Endothelial cell of umbilical vein (primary cell): Measurements from ENCODE around the gene OPTN. TPM values are rescaled to one million over a fixed set of nuclear protein-coding genes. Genes with fewer than 3 reads are reported as not detected.

ENCODE experiments used
- BruUV-seq: library from RNA; stranded (reverse); fragments of 400-500 nt; replicated peaks from 2 replicates; lab custom pipeline; 2021; lab: Mats Ljungman, UMichigan
- CTCF ChIA-PET: fragments of 300-600, 350-600 bp; sonication (Branson Sonifier 250); formaldehyde crosslinking; loops from one replicate; lab custom pipeline; 2021; ENCODE audit warnings: antibody characterized with exemption, inconsistent platforms; lab: Charles Lee
- POLR2A ChIA-PET: fragments of 300-600, 350-600 bp; sonication (Branson Sonifier 250); formaldehyde crosslinking; loops from one replicate; lab custom pipeline; 2021; ENCODE audit warnings: antibody characterized with exemption, inconsistent platforms; lab: Charles Lee
- DNase-seq: peaks from one replicate; pipeline ENCODE4 v3.0.0-alpha.2; 2011; ENCODE audit warnings: low read depth, low spot score
- FAIRE-seq: peaks from 2 replicates; lab custom pipeline; 2011; peaks lifted over from hg19 to GRCh38; lab: Jason Lieb, UNC
- H2AFZ ChIP-seq: 2 replicates; pipeline ENCODE4 v1.6.0; 2012; ENCODE audit warnings: low read depth, low read length, control low read depth, inconsistent platforms
- H3K27ac ChIP-seq: 2 replicates; pipeline ENCODE4 v1.5.1; 2011; ENCODE audit warnings: low read depth, mild to moderate bottlenecking, control low read depth, low read length, moderate library complexity; ENCODE audit not compliant: insufficient read depth
- H3K27me3 ChIP-seq, 2 experiments: 2 replicates each; pipeline versions ENCODE4 v1.6.0 to v1.6.1; 2011; ENCODE audit warnings: low read length in 2 of 2, mixed read lengths in 1 of 2; ENCODE audit not compliant: control insufficient read depth in 2 of 2, insufficient read depth in 2 of 2
- H3K36me3 ChIP-seq, 2 experiments: 2 replicates in 1 of 2; 3 replicates in 1 of 2; pipeline ENCODE4 v1.5.1; 2011; ENCODE audit warnings: low read length in 2 of 2, mild to moderate bottlenecking in 1 of 2, moderate library complexity in 1 of 2; ENCODE audit not compliant: control insufficient read depth in 2 of 2, insufficient read depth in 2 of 2; ENCODE audit errors: extremely low read depth in 1 of 2
- H3K4me1 ChIP-seq: 3 replicates; pipeline ENCODE4 v1.5.1; 2011; ENCODE audit warnings: mild to moderate bottlenecking, low read length; ENCODE audit not compliant: control insufficient read depth, insufficient read depth; ENCODE audit errors: extremely low read depth
- H3K4me2 ChIP-seq: 2 replicates; pipeline ENCODE4 v1.6.1; 2011; ENCODE audit warnings: low read length, control low read depth, mixed read lengths; ENCODE audit not compliant: insufficient read depth
- H3K4me3 ChIP-seq, 3 experiments: fragments of 200-600 bp in 1 of 3; sonication (generic), shearing (Covaris generic) in 1 of 3; replicated peaks in 1 of 3; 2 replicates each; pipeline ENCODE4 v1.5.1; 2011 to 2016; ENCODE audit warnings: control low read depth in 3 of 3, low read length in 3 of 3, mild to moderate bottlenecking in 2 of 3, inconsistent platforms in 1 of 3, low read depth in 1 of 3, moderate library complexity in 1 of 3; ENCODE audit not compliant: insufficient read depth in 1 of 3
- H3K79me2 ChIP-seq: 2 replicates; pipeline ENCODE4 v1.6.0; 2012; ENCODE audit warnings: low read length, inconsistent platforms; ENCODE audit not compliant: control insufficient read depth, insufficient read depth
- H3K9ac ChIP-seq: replicated peaks from 2 replicates; pipeline ENCODE3; 2011; ENCODE audit warnings: low read length, control low read depth; ENCODE audit not compliant: insufficient read depth; ENCODE audit errors: extremely low read depth
- H3K9me1 ChIP-seq: replicated peaks from 3 replicates; pipeline ENCODE4 v1.6.0; 2011; ENCODE audit warnings: mild to moderate bottlenecking, low read length; ENCODE audit not compliant: control insufficient read depth, insufficient read depth; ENCODE audit errors: extremely low read depth
- H3K9me3 ChIP-seq: replicated peaks from 2 replicates; pipeline ENCODE4 v1.5.1; 2012; ENCODE audit warnings: low read length, inconsistent platforms; ENCODE audit not compliant: control insufficient read depth, insufficient read depth
- H4K20me1 ChIP-seq: replicated peaks from 2 replicates; pipeline ENCODE3; 2011; ENCODE audit warnings: mild to moderate bottlenecking, low read length; ENCODE audit not compliant: control insufficient read depth, insufficient read depth; ENCODE audit errors: extremely low read depth
- CTCF ChIP-seq, 2 donors: IDR thresholded peaks; 1 replicate in 1 of 2; 2 replicates in 1 of 2; pipeline ENCODE4 v1.5.1; 2011; ENCODE audit warnings: low read length in 2 of 2, mild to moderate bottlenecking in 2 of 2, moderate library complexity in 2 of 2, control low read depth in 1 of 2, inconsistent platforms in 1 of 2, low read depth in 1 of 2; ENCODE audit not compliant: insufficient read depth in 1 of 2; ENCODE audit errors: extremely low read depth in 1 of 2
- EZH2 ChIP-seq: IDR thresholded peaks from 2 replicates; pipeline ENCODE4 v1.6.1; 2012; ENCODE audit warnings: borderline replicate concordance, low read depth, mild to moderate bottlenecking, moderate library complexity, low read length, inconsistent platforms; ENCODE audit not compliant: severe bottlenecking
- FOS ChIP-seq: IDR thresholded peaks from 2 replicates; pipeline ENCODE4 v1.6.1; 2011; ENCODE audit warnings: mild to moderate bottlenecking, low read length, moderate library complexity, borderline replicate concordance; ENCODE audit not compliant: insufficient read depth
- GATA2 ChIP-seq: IDR thresholded peaks from 2 replicates; pipeline ENCODE4 v1.7.0; 2011; ENCODE audit warnings: low read depth, mild to moderate bottlenecking, moderate library complexity, mixed read lengths, low read length; ENCODE audit not compliant: insufficient read length, insufficient read depth
- JUN ChIP-seq: IDR thresholded peaks from 2 replicates; pipeline ENCODE4 v1.6.1; 2011; ENCODE audit warnings: borderline replicate concordance, low read depth; ENCODE audit not compliant: insufficient read length, insufficient read depth
- MAX ChIP-seq: IDR thresholded peaks from 2 replicates; pipeline ENCODE4 v1.6.1; 2011; ENCODE audit not compliant: insufficient read depth, insufficient read length
- MYC ChIP-seq: IDR thresholded peaks from one replicate; pipeline ENCODE4 v1.6.1; 2011; ENCODE audit warnings: mild to moderate bottlenecking, low read depth, low read length
- POLR2A ChIP-seq: IDR thresholded peaks from 2 replicates; pipeline ENCODE4 v1.6.1; 2012; ENCODE audit warnings: low read depth, mild to moderate bottlenecking, control low read depth, low read length
- POLR2AphosphoS5 ChIP-seq: IDR thresholded peaks from 2 replicates; pipeline ENCODE4 v1.6.1; 2012; ENCODE audit warnings: low read depth, mild to moderate bottlenecking, control low read depth, low read length, moderate library complexity; ENCODE audit not compliant: insufficient read depth
- dilution Hi-C: fragments of 300-500 bp; cut with MboI; formaldehyde crosslinking; loops from one replicate; pipeline ENCODE4 v1.15.0; 2019; ENCODE audit warnings: low sequenced_read_pairs; ENCODE audit not compliant: extremely low pct_ligation_motif_present
- intact Hi-C: fragments of 100-400 bp; cut with micrococcal nuclease; formaldehyde crosslinking; loops from one replicate; pipeline ENCODE4 v1.10.0; 2022
- polyA plus RNA-seq, 4 experiments: library from polyadenylated mRNA; depleted of rRNA in 3 of 4; stranded (reverse) in 3 of 4; unstranded in 1 of 4; fragments of >200 nt; gene quantifications; 2 replicates each; pipeline versions ENCODE4 v1.2.1 to v1.2.3, GENCODE V29; 2011 to 2012; ENCODE audit warnings: missing spikeins in 1 of 4
- total RNA-seq: library from RNA; stranded (reverse); gene quantifications from 2 replicates; pipeline ENCODE4 v1.2.3, GENCODE V29; 2021

Gene OPTN
- total and polyA plus RNA-seq, 2 donors (not counting 3 experiments of a cell fraction or from before 2014, with no cell fraction given) = 22.7 to 94.2 TPM

GRCh38 chr10:13110908-13111307 lies 10.9 kb downstream of the OPTN start:
- Histone ChIP-seq H3K9me1 (no peaks in the 10 kb centered on the region), H3K4me3 (no peak overlapping the region), H3K9ac (no peak overlapping the region), H3K79me2 (peaks cover 3% of the 10 kb centered on the region), H2AFZ (no peak overlapping the region), H3K27ac (no peak overlapping the region), H3K4me2 (no peak overlapping the region), H3K4me1 (no peaks in the 10 kb centered on the region), H3K36me3 (peaks cover 18 to 21% of the 10 kb centered on the region in 2 experiments), H3K9me3 (no peaks in the 10 kb centered on the region), H4K20me1 (no peaks in the 10 kb centered on the region), H3K27me3 (no peaks in the 10 kb centered on the region)
- intact Hi-C loops = no loop called here
- no TSS peak for BruUV-seq
- dilution Hi-C loops = no loop called here
- TF ChIP-seq JUN (no peak), MAX (no peak), POLR2A (no peak)
- DNase-seq (no peak), FAIRE-seq (no peak)
- POLR2A ChIA-PET = no interaction called here
- CTCF ChIA-PET = interaction anchor here (1.6 kb wide), 1 partner anchor 11 kb away, joined by 5 read pairs; the partner anchor contains the start of gene OPTN

- ChIA-PET POLR2A (no interaction called here), CTCF (no interaction called here)
- Histone ChIP-seq H3K27ac (no peak overlapping the region), H3K4me2 (no peak overlapping the region), H3K79me2 (no peaks in the 10 kb centered on the region), H3K9me3 (no peaks in the 10 kb centered on the region), H3K4me1 (no peaks in the 10 kb centered on the region), H3K36me3 (peaks cover 18 to 32% of the 10 kb centered on the region in 2 experiments), H4K20me1 (no peaks in the 10 kb centered on the region), H2AFZ (no peak overlapping the region), H3K9ac (no peak overlapping the region), H3K4me3 (no peak overlapping the region), H3K9me1 (no peaks in the 10 kb centered on the region), H3K27me3 (no peaks in the 10 kb centered on the region)
- no TSS peak for BruUV-seq
- dilution Hi-C loops (no loop called here), intact Hi-C loops (no loop called here)
- TF ChIP-seq POLR2A (no peak), JUN (no peak), FOS (no peak), POLR2AphosphoS5 (no peak), MAX (no peak), EZH2 (no peak), GATA2 (no peak), CTCF (IDR thresholded peaks at IDR 0.05; ENCODE audit: extremely low read depth in 1 of 2, insufficient read depth in 1 of 2, low read depth in 1 of 2, low read length in 2 of 2) (no peak), MYC (no peak)
- FAIRE-seq = no peak
- DNase-seq = no peak
Measured at GRCh38 chr10:13113544-13113943, 13.6 kb downstream of the OPTN start.
